WTC11 (cell line): ENCODE results near the gene MRPL39. TPM values are rescaled to one million over a fixed set of nuclear protein-coding genes. Genes with fewer than 3 reads are reported as not detected.

Experiments
- ATAC-seq: fragments of 200-7000 bp; cut with Tn5 transposase; 2 replicates; pipeline ENCODE4 v1.10.0; 2021; ENCODE audit warnings: mild to moderate bottlenecking, moderate library complexity
- CTCF ChIA-PET: fragments of 300-600 bp; sonication (Branson Sonifier 250); formaldehyde crosslinking; loops from one replicate; lab custom pipeline; 2021; ENCODE audit warnings: antibody characterized with exemption; lab: Charles Lee
- POLR2A ChIA-PET: fragments of 350-600 bp; sonication (Branson Sonifier 250); formaldehyde crosslinking; loops from one replicate; lab custom pipeline; 2021; ENCODE audit warnings: antibody characterized with exemption; lab: Charles Lee
- DNase-seq: peaks from one replicate; pipeline ENCODE4 v3.0.0; 2021; ENCODE audit warnings: low spot score
- H3K27ac Mint-ChIP-seq: 2 replicates; pipeline ENCODE4 v1.8.0; 2021; ENCODE audit warnings: mixed read lengths
- H3K27me3 Mint-ChIP-seq: 2 replicates; pipeline ENCODE4 v1.8.0; 2021; ENCODE audit warnings: low read depth, mild to moderate bottlenecking, moderate library complexity, mixed read lengths
- H3K36me3 Mint-ChIP-seq: 2 replicates; pipeline ENCODE4 v1.8.0; 2021; ENCODE audit warnings: mixed read lengths
- H3K4me1 Mint-ChIP-seq: 2 replicates; pipeline ENCODE4 v1.8.0; 2022; ENCODE audit warnings: mixed read lengths
- H3K4me3 Mint-ChIP-seq: 2 replicates; pipeline ENCODE4 v1.8.0; 2021; ENCODE audit warnings: mild to moderate bottlenecking, moderate library complexity, mixed read lengths
- H3K9me3 Mint-ChIP-seq: 2 replicates; pipeline ENCODE4 v1.8.0; 2021; ENCODE audit warnings: mixed read lengths
- CDX4 ChIP-seq: fragments of 250-450 bp; sonication (Bioruptor Pico); IDR thresholded peaks from 2 replicates; pipeline ENCODE4 v1.9.0; 2021; ENCODE audit warnings: moderate library complexity, mild to moderate bottlenecking, inconsistent platforms, borderline replicate concordance
- CREB1 ChIP-seq: sonication (generic); formaldehyde crosslinking; IDR thresholded peaks from 2 replicates; pipeline ENCODE4 v1.8.0; 2023; ENCODE audit warnings: mild to moderate bottlenecking, missing genetic modification reagents
- FOXP4 ChIP-seq: sonication (generic); formaldehyde crosslinking; IDR thresholded peaks from 2 replicates; pipeline ENCODE4 v1.8.0; 2022; ENCODE audit warnings: mild to moderate bottlenecking, missing genetic modification reagents
- GTF2I ChIP-seq: fragments of 250-450 bp; sonication (Bioruptor Pico); conservative IDR thresholded peaks from 2 replicates; pipeline ENCODE4 v1.4.0; 2021; ENCODE audit warnings: mild to moderate bottlenecking
- KAT7 ChIP-seq: sonication (generic); formaldehyde crosslinking; IDR thresholded peaks from 2 replicates; pipeline ENCODE4 v1.8.1; 2023; ENCODE audit warnings: missing genetic modification reagents, mild to moderate bottlenecking, borderline replicate concordance
- MAX ChIP-seq: sonication (generic); formaldehyde crosslinking; IDR thresholded peaks from 2 replicates; pipeline ENCODE4 v1.8.0; 2022; ENCODE audit warnings: mild to moderate bottlenecking, missing genetic modification reagents
- NFE2L1 ChIP-seq: sonication (generic); formaldehyde crosslinking; IDR thresholded peaks from 2 replicates; pipeline ENCODE4 v1.8.1; 2023; ENCODE audit warnings: missing genetic modification reagents
- TCF7 ChIP-seq: sonication (generic); formaldehyde crosslinking; IDR thresholded peaks from 2 replicates; pipeline ENCODE4 v1.8.0; 2022; ENCODE audit warnings: mild to moderate bottlenecking, low read depth, missing genetic modification reagents, moderate library complexity
- ZMAT4 ChIP-seq: fragments of 250-450 bp; sonication (Bioruptor Pico); IDR thresholded peaks from 2 replicates; pipeline ENCODE4 v1.9.0; 2021; ENCODE audit warnings: mild to moderate bottlenecking
- ZNF425 ChIP-seq: fragments of 250-450 bp; sonication (Bioruptor Pico); conservative IDR thresholded peaks from 2 replicates; pipeline ENCODE4 v1.9.0; 2021; ENCODE audit warnings: mild to moderate bottlenecking
- ZNF532 ChIP-seq: fragments of 250-450 bp; sonication (Bioruptor Pico); IDR thresholded peaks from 2 replicates; pipeline ENCODE4 v1.9.0; 2021; ENCODE audit warnings: mild to moderate bottlenecking, borderline replicate concordance
- ZSCAN18 ChIP-seq: fragments of 250-450 bp; sonication (Bioruptor Pico); IDR thresholded peaks from 2 replicates; pipeline ENCODE4 v2.1.2; 2022; ENCODE audit warnings: mild to moderate bottlenecking, moderate library complexity
- total RNA-seq: library from RNA; stranded (reverse); gene quantifications from 3 replicates; pipeline ENCODE4 v1.2.3, GENCODE V29; 2021

MRPL39 gene
- total RNA-seq, 1 experiment from 2014 or later = 34.7 TPM

- CTCF ChIA-PET = interaction anchor here (0.7 kb wide), 1 partner anchor 18 kb away, joined by 4 read pairs; no protein-coding TSS in a partner anchor
- POLR2A ChIA-PET = no interaction called here
These were observed 47.5 kb downstream of the MRPL39 start for GRCh38 chr21:25559746-25560145.

GRCh38 chr21:25558123-25558522 lies 49.2 kb downstream of the MRPL39 start:
- Mint-ChIP-seq H3K36me3 (no peaks in the 10 kb centered on the region), H3K9me3 (peaks cover 3% of the 10 kb centered on the region; the same call in 1 of the 2 replicates), H3K4me1 (peaks cover 4% of the 10 kb centered on the region)
- CTCF ChIA-PET = interaction anchor here (1.2 kb wide), 1 partner anchor 135 kb away, joined by 3 read pairs; no protein-coding TSS in a partner anchor
- TF ChIP-seq MAX (no peak), CREB1 (CRISPR knock-in tag) (no peak), ZMAT4 (CRISPR knock-in tag) (no peak), CDX4 (CRISPR knock-in tag) (no peak), ZNF532 (CRISPR knock-in tag) (no peak), ZNF425 (CRISPR knock-in tag) (no peak), KAT7 (CRISPR knock-in tag) (no peak), NFE2L1 (CRISPR knock-in tag) (no peak), ZSCAN18 (CRISPR knock-in tag) (no peak), GTF2I (no peak)
- TF ChIP-seq, all 79 proteins: peak for 0
- no peak overlapping the region for H3K4me3 Mint-ChIP-seq
- H3K27me3 Mint-ChIP-seq = peaks cover 28% of the 10 kb centered on the region
- DNase-seq (no peak), ATAC-seq (no peak)
- POLR2A ChIA-PET = no interaction called here
- H3K27ac Mint-ChIP-seq = no peak overlapping the region

More at GRCh38 chr21:25559746-25560145, 47.5 kb downstream of the MRPL39 start:
- ATAC-seq = no peak
- Mint-ChIP-seq H3K4me3 (no peak overlapping the region), H3K27me3 (peaks cover 42% of the 10 kb centered on the region), H3K4me1 (peaks cover 4% of the 10 kb centered on the region), H3K9me3 (peaks cover 3% of the 10 kb centered on the region; the same call in 1 of the 2 replicates), H3K27ac (no peak overlapping the region), H3K36me3 (no peaks in the 10 kb centered on the region)
- TF ChIP-seq FOXP4 (CRISPR knock-in tag) (no peak), KAT7 (CRISPR knock-in tag) (no peak), TCF7 (CRISPR knock-in tag) (no peak)
- no peak for DNase-seq
